Progenitor cell of endocrine pancreas (in vitro differentiated cells): Measurements from ENCODE around the gene ADGRF5. TPM values are rescaled to one million over a fixed set of nuclear protein-coding genes. Genes with fewer than 3 reads are reported as not detected.

Experiments used
- DNase-seq: peaks from one replicate; pipeline ENCODE4 v3.0.0; 2021; ENCODE audit warnings: low spot score; ENCODE audit not compliant: unreplicated experiment
- H3K27ac Mint-ChIP-seq: 2 replicates; pipeline ENCODE4 v1.8.0; 2021; ENCODE audit warnings: mild to moderate bottlenecking, moderate library complexity, mixed read lengths
- H3K27me3 Mint-ChIP-seq: 2 replicates; pipeline ENCODE4 v1.8.0; 2021; ENCODE audit warnings: mixed read lengths
- H3K36me3 Mint-ChIP-seq: 2 replicates; pipeline ENCODE4 v1.8.0; 2022; ENCODE audit warnings: mixed read lengths; ENCODE audit not compliant: insufficient read depth
- H3K4me1 Mint-ChIP-seq: 2 replicates; pipeline ENCODE4 v1.8.0; 2021; ENCODE audit warnings: low read depth, mixed read lengths
- H3K4me3 Mint-ChIP-seq: 2 replicates; pipeline ENCODE4 v1.8.0; 2021; ENCODE audit warnings: low read depth, mild to moderate bottlenecking, moderate library complexity, mixed read lengths
- H3K9me3 Mint-ChIP-seq: 2 replicates; pipeline ENCODE4 v1.8.0; 2021; ENCODE audit warnings: low read depth, mixed read lengths
- total RNA-seq: library from RNA; stranded (reverse); gene quantifications from 2 replicates; pipeline ENCODE4 v1.2.1, GENCODE V29; 2021
- TF ChIP-seq, protein P1 (sequence below): fragments of 200-600 bp; sonication (generic); IDR thresholded peaks from one replicate; pipeline ENCODE4 v1.5.0; 2021; ENCODE audit warnings: antibody characterized with exemption, mild to moderate bottlenecking; ENCODE audit not compliant: unreplicated experiment

Gene ADGRF5
- total RNA-seq, 1 donor from 2014 or later: not detected

DNA sequence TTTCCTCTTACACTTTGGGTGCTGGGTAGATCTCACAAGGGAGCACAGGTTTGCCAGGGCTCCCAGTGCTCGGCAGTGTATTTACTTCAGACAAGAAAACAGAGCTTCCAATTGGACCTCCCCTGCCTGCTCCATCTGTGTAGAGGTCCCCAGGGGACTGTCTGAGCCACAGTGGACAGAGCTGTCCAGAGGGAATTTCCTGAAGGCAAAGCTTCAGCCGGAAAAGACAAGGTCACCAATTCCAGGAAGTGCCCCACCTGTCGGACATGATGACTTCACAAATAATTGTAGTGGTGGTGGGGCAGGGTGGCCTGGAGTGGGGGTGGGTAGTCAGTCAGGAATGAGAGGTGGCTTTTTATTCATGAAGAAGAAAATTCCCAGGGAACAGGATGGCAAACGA, 18.6 kb downstream of the ADGRF5 start:
- no peak overlapping the region for H3K4me3 Mint-ChIP-seq
- H3K9me3 Mint-ChIP-seq: no peaks in the 10 kb centered on the region
- no peak overlapping the region for H3K27ac Mint-ChIP-seq
- peaks cover 1% of the 10 kb centered on the region for H3K4me1 Mint-ChIP-seq
- no peak for DNase-seq
- peaks cover 12% of the 10 kb centered on the region for H3K27me3 Mint-ChIP-seq
- TF ChIP-seq, protein P1, sequence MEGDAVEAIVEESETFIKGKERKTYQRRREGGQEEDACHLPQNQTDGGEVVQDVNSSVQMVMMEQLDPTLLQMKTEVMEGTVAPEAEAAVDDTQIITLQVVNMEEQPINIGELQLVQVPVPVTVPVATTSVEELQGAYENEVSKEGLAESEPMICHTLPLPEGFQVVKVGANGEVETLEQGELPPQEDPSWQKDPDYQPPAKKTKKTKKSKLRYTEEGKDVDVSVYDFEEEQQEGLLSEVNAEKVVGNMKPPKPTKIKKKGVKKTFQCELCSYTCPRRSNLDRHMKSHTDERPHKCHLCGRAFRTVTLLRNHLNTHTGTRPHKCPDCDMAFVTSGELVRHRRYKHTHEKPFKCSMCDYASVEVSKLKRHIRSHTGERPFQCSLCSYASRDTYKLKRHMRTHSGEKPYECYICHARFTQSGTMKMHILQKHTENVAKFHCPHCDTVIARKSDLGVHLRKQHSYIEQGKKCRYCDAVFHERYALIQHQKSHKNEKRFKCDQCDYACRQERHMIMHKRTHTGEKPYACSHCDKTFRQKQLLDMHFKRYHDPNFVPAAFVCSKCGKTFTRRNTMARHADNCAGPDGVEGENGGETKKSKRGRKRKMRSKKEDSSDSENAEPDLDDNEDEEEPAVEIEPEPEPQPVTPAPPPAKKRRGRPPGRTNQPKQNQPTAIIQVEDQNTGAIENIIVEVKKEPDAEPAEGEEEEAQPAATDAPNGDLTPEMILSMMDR: no peak
- no peaks in the 10 kb centered on the region for H3K36me3 Mint-ChIP-seq

DNA sequence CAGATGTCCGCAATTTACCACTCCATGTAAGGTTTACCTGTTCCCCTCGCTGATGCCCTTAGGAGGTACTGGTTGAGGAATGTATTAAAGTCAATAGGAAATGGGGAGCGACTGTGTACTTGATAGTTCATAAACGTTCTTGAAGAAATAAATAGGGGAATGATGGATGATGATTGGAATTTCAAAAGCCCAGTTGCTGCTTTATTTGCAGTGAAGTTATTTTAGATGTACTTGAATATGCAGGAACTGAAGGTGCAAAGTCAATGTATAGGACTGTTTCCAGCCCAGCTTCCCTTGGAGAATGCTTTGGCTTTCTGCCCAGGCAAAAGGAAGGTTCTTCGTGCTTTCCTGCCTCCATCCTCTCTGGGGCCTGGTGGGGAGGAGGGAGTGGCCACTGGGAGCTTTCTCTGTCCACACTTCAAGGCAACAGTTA, 19.8 kb downstream of the ADGRF5 start:
- H3K27me3 Mint-ChIP-seq: peaks cover 14% of the 10 kb centered on the region
- no peak overlapping the region for H3K27ac Mint-ChIP-seq
- H3K9me3 Mint-ChIP-seq: no peaks in the 10 kb centered on the region
- H3K4me1 Mint-ChIP-seq: peaks cover 1% of the 10 kb centered on the region
- H3K36me3 Mint-ChIP-seq: no peaks in the 10 kb centered on the region
- no peak for DNase-seq
- H3K4me3 Mint-ChIP-seq: no peak overlapping the region
- TF ChIP-seq, protein P1: no peak

DNA sequence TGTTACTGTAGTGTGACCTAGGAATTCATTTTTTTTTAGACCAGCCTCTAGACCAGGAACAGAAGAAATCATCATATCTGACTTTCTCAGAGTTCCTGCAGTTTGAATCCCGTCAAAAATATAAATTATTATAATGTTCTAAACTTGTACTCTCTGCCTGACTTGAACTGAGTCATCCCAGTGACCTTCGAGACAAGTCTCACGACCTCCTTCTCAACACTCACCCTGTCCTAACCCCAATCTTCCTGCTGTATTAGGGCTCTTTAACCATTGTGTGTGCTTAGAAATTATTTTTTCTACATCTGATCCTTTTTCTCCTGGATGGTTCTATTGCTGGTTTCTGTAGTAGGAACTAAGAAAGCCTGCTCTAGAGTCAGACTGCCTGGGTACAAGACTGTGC, 21.5 kb downstream of the ADGRF5 start:
- no peak for DNase-seq
- Mint-ChIP-seq H3K4me1 (peaks cover 1% of the 10 kb centered on the region), H3K4me3 (no peak overlapping the region), H3K27me3 (peaks cover 14% of the 10 kb centered on the region), H3K9me3 (no peaks in the 10 kb centered on the region), H3K27ac (no peak overlapping the region), H3K36me3 (no peaks in the 10 kb centered on the region)
- TF ChIP-seq, protein P1: no peak

DNA sequence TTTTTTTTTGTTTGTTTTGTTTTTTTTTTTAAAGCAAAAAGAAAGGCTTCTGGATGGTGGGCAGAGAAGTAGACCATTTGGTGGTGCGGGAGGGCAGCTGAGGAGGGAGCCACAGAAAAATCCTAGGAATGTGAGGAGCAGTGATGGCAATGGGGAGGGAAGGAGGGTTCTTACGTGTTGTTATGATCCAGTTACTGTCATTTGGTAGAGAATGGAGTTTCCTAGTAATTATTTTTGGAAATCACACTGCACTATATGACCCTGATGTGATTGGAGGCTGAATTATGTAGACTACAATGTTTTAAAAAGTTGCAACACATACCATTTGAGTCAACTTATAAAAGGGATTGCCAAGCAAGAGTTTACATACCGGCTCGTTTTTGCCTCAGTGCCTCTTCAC, 22.1 kb downstream of the ADGRF5 start:
- Mint-ChIP-seq H3K36me3 (no peaks in the 10 kb centered on the region), H3K4me1 (peaks cover 1% of the 10 kb centered on the region), H3K4me3 (no peak overlapping the region), H3K27ac (no peak overlapping the region), H3K9me3 (no peaks in the 10 kb centered on the region), H3K27me3 (peaks cover 14% of the 10 kb centered on the region)
- TF ChIP-seq, protein P1: no peak
- DNase-seq: no peak

DNA sequence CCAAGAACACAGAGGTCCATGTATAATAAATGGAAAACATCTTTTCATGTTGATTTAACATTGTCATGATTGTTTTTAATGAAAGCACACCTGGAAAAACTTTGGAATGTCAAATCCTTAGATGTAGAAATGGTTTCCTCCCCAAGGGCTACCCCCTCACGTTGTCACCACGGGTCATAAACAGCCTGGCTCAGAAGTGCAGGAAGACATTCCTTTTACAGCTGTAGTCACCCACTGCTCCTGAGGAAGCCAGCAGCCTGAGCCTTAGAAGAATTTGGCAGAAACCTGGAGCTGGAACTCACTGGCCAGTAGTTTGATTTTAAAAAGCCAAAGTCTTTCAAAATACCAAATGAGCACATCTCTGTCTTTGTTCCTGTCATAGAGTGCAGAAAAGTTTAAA, 23.7 kb downstream of the ADGRF5 start:
- Mint-ChIP-seq H3K27ac (no peak overlapping the region), H3K27me3 (peaks cover 14% of the 10 kb centered on the region), H3K36me3 (no peaks in the 10 kb centered on the region), H3K4me1 (peaks cover 1% of the 10 kb centered on the region), H3K4me3 (no peak overlapping the region), H3K9me3 (no peaks in the 10 kb centered on the region)
- no peak for DNase-seq
- TF ChIP-seq, protein P1: no peak
